Measurements from ENCODE around the gene SLC27A1.

DNA sequence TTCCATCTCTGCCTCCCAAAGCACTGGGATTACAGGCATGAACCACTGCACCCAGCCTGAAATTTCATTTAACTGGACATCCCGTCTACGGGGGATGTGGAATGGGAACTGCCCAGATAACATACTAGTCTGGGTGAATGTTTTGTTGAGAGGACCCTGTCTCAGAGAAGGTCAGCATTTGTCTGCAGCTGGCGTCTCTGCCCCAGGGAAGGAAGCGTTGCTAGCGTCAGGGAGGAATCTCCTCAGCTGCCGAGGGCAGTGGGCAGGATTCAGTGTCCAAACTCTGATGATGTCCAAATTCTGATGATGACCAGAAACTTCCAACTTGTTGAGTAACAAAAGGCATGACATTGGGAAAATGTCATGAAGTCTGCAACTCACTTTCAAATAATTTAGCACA is 12.7 kb upstream of the SLC27A1 start:
- TF ChIP-seq EZH2 (IDR thresholded peaks at IDR 0.05; ENCODE audit: insufficient read depth, low read length) (no peak), CTCF (IDR thresholded peaks at IDR 0.05; ENCODE audit: insufficient read depth, low read depth, low read length) (no peak)
